ENCODE measurements around the gene MRTO4. TPM values are rescaled to one million over a fixed set of nuclear protein-coding genes. Genes with fewer than 3 reads are reported as not detected.
A peak's percentile ranks its signal among the peaks of the same experiment; 100 is the strongest.

MRTO4 gene
- total RNA-seq, 1 experiment from 2014 or later = 54.6 TPM

GRCh38 chr1:19209990-19210771 is 41.4 kb upstream of the MRTO4 start, which contains the start of gene UBR4 (continued):
- no peak for TF ChIP-seq ZNF532 (CRISPR knock-in tag; IDR thresholded peaks at IDR 0.05; ENCODE audit: borderline replicate concordance)
- TF ChIP-seq CTCF (IDR thresholded peaks at IDR 0.05) = no peak
- TF ChIP-seq ESRRA (CRISPR knock-in tag; IDR thresholded peaks at IDR 0.05; ENCODE audit: borderline replicate concordance) = peak; percentile 58; the same call in 1 of the 2 replicates
- no peak for TF ChIP-seq CBFB (CRISPR knock-in tag; IDR thresholded peaks at IDR 0.05; ENCODE audit: low read depth)
- TF ChIP-seq OVOL2 (CRISPR knock-in tag; IDR thresholded peaks at IDR 0.05; ENCODE audit: borderline replicate concordance) = no peak
- no peak for TF ChIP-seq ELF4 (CRISPR knock-in tag; IDR thresholded peaks at IDR 0.05; ENCODE audit: low read depth)
- no peak for TF ChIP-seq PRRX2 (CRISPR knock-in tag; IDR thresholded peaks at IDR 0.05)
- TF ChIP-seq ZNF219 (CRISPR knock-in tag; IDR thresholded peaks at IDR 0.05; ENCODE audit: borderline replicate concordance) = 0 out of 2 replicates have a peak, but pooled peaks have one; percentile 28
- no peak for TF ChIP-seq TP53 (CRISPR knock-in tag; IDR thresholded peaks at IDR 0.05)
- TF ChIP-seq SP1 (CRISPR knock-in tag; conservative IDR thresholded peaks at IDR 0.05) = peak; percentile 87
- TF ChIP-seq ZMAT4 (CRISPR knock-in tag; IDR thresholded peaks at IDR 0.05) = 0 out of 2 replicates have a peak, but pooled peaks have one; percentile 5
- no peak for TF ChIP-seq PRDM15 (CRISPR knock-in tag; IDR thresholded peaks at IDR 0.05)
- no peak for TF ChIP-seq ZNF671 (CRISPR knock-in tag; IDR thresholded peaks at IDR 0.05)
- no peak for TF ChIP-seq GRHL2 (CRISPR knock-in tag; IDR thresholded peaks at IDR 0.05; ENCODE audit: insufficient replicate concordance, severe bottlenecking)
- TF ChIP-seq FOXP1 (CRISPR knock-in tag; IDR thresholded peaks at IDR 0.05; ENCODE audit: borderline replicate concordance) = peak; percentile 86
- no peak for TF ChIP-seq HMGA2 (CRISPR knock-in tag; IDR thresholded peaks at IDR 0.05)
- TF ChIP-seq GTF2I (CRISPR knock-in tag; conservative IDR thresholded peaks at IDR 0.05) = no peak
- 0 out of 2 replicates have a peak, but pooled peaks have one; percentile 48 for TF ChIP-seq ZBTB43 (CRISPR knock-in tag; IDR thresholded peaks at IDR 0.05)
- TF ChIP-seq ZNF396 (CRISPR knock-in tag; IDR thresholded peaks at IDR 0.05; ENCODE audit: borderline replicate concordance) = no peak
- TF ChIP-seq ATF2 (CRISPR knock-in tag; IDR thresholded peaks at IDR 0.05; ENCODE audit: borderline replicate concordance, low read depth) = no peak
- TF ChIP-seq ZNF425 (CRISPR knock-in tag; conservative IDR thresholded peaks at IDR 0.05) = no peak
- TF ChIP-seq FOXK1 (CRISPR knock-in tag; IDR thresholded peaks at IDR 0.05) = peak; percentile 94
- no peak for TF ChIP-seq JAZF1 (CRISPR knock-in tag; IDR thresholded peaks at IDR 0.05)
- no peak for TF ChIP-seq NFYB (CRISPR knock-in tag; conservative IDR thresholded peaks at IDR 0.05; ENCODE audit: low read depth)
